GM19025 (cell line): ENCODE measurements around the gene CHAC2.
"Not testable (repeated sequence)": the region's sequence is repeated elsewhere in the genome, so short reads cannot be mapped to it uniquely, and the experiment has no call there.

Source experiments
- ATAC-seq: cut with Tn5 transposase; IDR thresholded peaks from one replicate; pipeline ENCODE4 v1.9.1; 2021; ENCODE audit warnings: mild to moderate bottlenecking, low read depth, moderate library complexity; ENCODE audit not compliant: unreplicated experiment

CHAC2 gene

GRCh38 chr2:53823639-53824038, 56.0 kb downstream of the CHAC2 start:
- ATAC-seq: not testable (repeated sequence)
